Esophagus (tissue), 2 donors: Measurements from ENCODE around the gene TMEM176A. TPM values are rescaled to one million over a fixed set of nuclear protein-coding genes. Genes with fewer than 3 reads are reported as not detected.
A peak's percentile ranks its signal among the peaks of the same experiment; 100 is the strongest.

Experiments
- H3K27ac ChIP-seq, 2 donors: one replicate each; pipeline ENCODE4 v1.5.1; 2013; ENCODE audit warnings: low read depth in 2 of 2, mild to moderate bottlenecking in 2 of 2, inconsistent platforms in 1 of 2, low read length in 1 of 2, moderate library complexity in 1 of 2
- H3K27me3 ChIP-seq, 2 donors: one replicate each; pipeline ENCODE4 v1.6.1; 2013; ENCODE audit warnings: low read length in 2 of 2, control low read depth in 1 of 2, mild to moderate bottlenecking in 1 of 2; ENCODE audit not compliant: insufficient read depth in 2 of 2, control insufficient read depth in 1 of 2
- H3K36me3 ChIP-seq, 2 donors: one replicate each; pipeline ENCODE4 v1.6.1; 2013; ENCODE audit warnings: low read length in 1 of 2; ENCODE audit not compliant: control insufficient read depth in 2 of 2, insufficient read depth in 2 of 2
- H3K4me1 ChIP-seq, 2 donors: one replicate each; pipeline ENCODE4 v1.6.1; 2013; ENCODE audit warnings: low read length in 1 of 2; ENCODE audit not compliant: control insufficient read depth in 2 of 2, insufficient read depth in 2 of 2
- H3K4me3 ChIP-seq, 2 donors: one replicate each; pipeline ENCODE4 v1.5.1; 2013; ENCODE audit warnings: low read length in 2 of 2, mild to moderate bottlenecking in 2 of 2, low read depth in 1 of 2, moderate library complexity in 1 of 2
- H3K9me3 ChIP-seq, 2 donors: one replicate each; pipeline ENCODE4 v1.6.1; 2013; ENCODE audit warnings: mild to moderate bottlenecking in 2 of 2, low read depth in 1 of 2, low read length in 1 of 2, moderate library complexity in 1 of 2; ENCODE audit not compliant: control insufficient read depth in 2 of 2, insufficient read depth in 1 of 2
- WGBS, 2 donors: extraction: QIAGEN DNeasy Blood & Tissue Kit; methylation state at CpG; one replicate each; pipeline ENCODE4 v1.1.7; 2013; 5-methylcytosine and 5-hydroxymethylcytosine counted together
- polyA plus RNA-seq, 2 donors: library from polyadenylated mRNA; stranded (reverse); fragments of 200-250 nt; gene quantifications; one replicate each; pipeline ENCODE4 v1.2.3, GENCODE V29; 2013
- donor health status: healthy with polysubstance abuse.
- donor health status: Bipolar disorder and iron deficiency.

TMEM176A gene
- polyA plus RNA-seq, 2 donors = 4.8 to 9.4 TPM

GRCh38 chr7:150784954-150785353 lies 15.6 kb upstream of the TMEM176A start:
- peaks cover 0 to 3% of the 10 kb centered on the region in 2 donors for H3K27me3 ChIP-seq
- peak overlapping the region; percentile 36 to 61 for H3K27ac ChIP-seq
- H3K4me1 ChIP-seq = peaks cover 2 to 4% of the 10 kb centered on the region in 2 donors
- H3K9me3 ChIP-seq = no peaks in the 10 kb centered on the region
- no peaks in the 10 kb centered on the region for H3K36me3 ChIP-seq
- no peak overlapping the region for H3K4me3 ChIP-seq
- WGBS, 2 donors = 63 to 67% methylated on average over 4 of the region's 4 CpGs

GRCh38 chr7:150787321-150788281 lies 13.0 kb upstream of the TMEM176A start:
- Histone ChIP-seq H3K27ac (peak overlapping the region; percentile 60 to 76), H3K9me3 (no peaks in the 10 kb centered on the region), H3K27me3 (peaks cover 0 to 3% of the 10 kb centered on the region in 2 donors), H3K4me1 (peaks cover 2 to 4% of the 10 kb centered on the region in 2 donors), H3K4me3 (no peak overlapping the region), H3K36me3 (peaks cover 0 to 3% of the 10 kb centered on the region in 2 donors)
- 42% methylated on average over 10 of the region's 10 CpGs for WGBS, 2 donors

GRCh38 chr7:150788474-150789269 lies 11.9 kb upstream of the TMEM176A start:
- peaks cover 0 to 3% of the 10 kb centered on the region in 2 donors for H3K36me3 ChIP-seq
- peak overlapping the region in 1 of 2 donors; percentile 60 for H3K27ac ChIP-seq
- no peak overlapping the region for H3K4me3 ChIP-seq
- H3K4me1 ChIP-seq = peaks cover 2 to 4% of the 10 kb centered on the region in 2 donors
- peaks cover 0 to 3% of the 10 kb centered on the region in 2 donors for H3K27me3 ChIP-seq
- H3K9me3 ChIP-seq = no peaks in the 10 kb centered on the region
- WGBS, 2 donors = 68% methylated on average over 9 of the region's 9 CpGs

- H3K9me3 ChIP-seq = peaks cover 0 to 2% of the 10 kb centered on the region in 2 donors
- no peaks in the 10 kb centered on the region for H3K27me3 ChIP-seq
- no peak overlapping the region for H3K27ac ChIP-seq
- H3K4me3 ChIP-seq = no peak overlapping the region
- WGBS, 2 donors = 72 to 75% methylated on average over 9 of the region's 9 CpGs
- peaks cover 0 to 4% of the 10 kb centered on the region in 2 donors for H3K4me1 ChIP-seq
- H3K36me3 ChIP-seq = peaks cover 0 to 3% of the 10 kb centered on the region in 2 donors
These were observed 10.0 kb upstream of the TMEM176A start for GRCh38 chr7:150790416-150791075.

- no peak overlapping the region for H3K27ac ChIP-seq
- peaks cover 0 to 4% of the 10 kb centered on the region in 2 donors for H3K4me1 ChIP-seq
- WGBS, 2 donors = 83 to 90% methylated on average over 5 of the region's 5 CpGs
- H3K4me3 ChIP-seq = no peak overlapping the region
- no peaks in the 10 kb centered on the region for H3K27me3 ChIP-seq
- peaks cover 0 to 3% of the 10 kb centered on the region in 2 donors for H3K36me3 ChIP-seq
- peaks cover 0 to 2% of the 10 kb centered on the region in 2 donors for H3K9me3 ChIP-seq
These were observed 9.3 kb upstream of the TMEM176A start for GRCh38 chr7:150791304-150791703.

GRCh38 chr7:150791746-150792452 lies 8.7 kb upstream of the TMEM176A start:
- H3K36me3 ChIP-seq = peaks cover 0 to 3% of the 10 kb centered on the region in 2 donors

GRCh38 chr7:150793569-150794238 lies 6.9 kb upstream of the TMEM176A start:
- Histone ChIP-seq H3K4me1 (no peaks in the 10 kb centered on the region), H3K36me3 (peaks cover 0 to 3% of the 10 kb centered on the region in 2 donors), H3K27me3 (no peaks in the 10 kb centered on the region), H3K4me3 (no peak overlapping the region), H3K9me3 (peaks cover 0 to 2% of the 10 kb centered on the region in 2 donors), H3K27ac (no peak overlapping the region)
- 74 to 81% methylated on average over 6 of the region's 6 CpGs for WGBS, 2 donors

More at GRCh38 chr7:150791746-150792452, 8.7 kb upstream of the TMEM176A start:
- Histone ChIP-seq H3K27ac (no peak overlapping the region), H3K27me3 (no peaks in the 10 kb centered on the region), H3K4me3 (no peak overlapping the region), H3K4me1 (peaks cover 0 to 4% of the 10 kb centered on the region in 2 donors), H3K9me3 (peaks cover 0 to 2% of the 10 kb centered on the region in 2 donors)
- WGBS, 2 donors = 85 to 87% methylated on average over 12 of the region's 12 CpGs

GRCh38 chr7:150797661-150798060 lies 2.9 kb upstream of the TMEM176A start:
- H3K36me3 ChIP-seq = no peaks in the 10 kb centered on the region
- 55 to 60% methylated on average over 4 of the region's 4 CpGs for WGBS, 2 donors
- no peak overlapping the region for H3K4me3 ChIP-seq
- H3K27ac ChIP-seq = no peak overlapping the region
- H3K27me3 ChIP-seq = peaks cover 0 to 8% of the 10 kb centered on the region in 2 donors
- H3K9me3 ChIP-seq = peaks cover 0 to 2% of the 10 kb centered on the region in 2 donors
- no peaks in the 10 kb centered on the region for H3K4me1 ChIP-seq
